ENCODE data around the gene CASP3. TPM values are rescaled to one million over a fixed set of nuclear protein-coding genes. Genes with fewer than 3 reads are reported as not detected.

CASP3 gene
- total RNA-seq, 1 experiment from 2014 or later, result 107 TPM

DNA sequence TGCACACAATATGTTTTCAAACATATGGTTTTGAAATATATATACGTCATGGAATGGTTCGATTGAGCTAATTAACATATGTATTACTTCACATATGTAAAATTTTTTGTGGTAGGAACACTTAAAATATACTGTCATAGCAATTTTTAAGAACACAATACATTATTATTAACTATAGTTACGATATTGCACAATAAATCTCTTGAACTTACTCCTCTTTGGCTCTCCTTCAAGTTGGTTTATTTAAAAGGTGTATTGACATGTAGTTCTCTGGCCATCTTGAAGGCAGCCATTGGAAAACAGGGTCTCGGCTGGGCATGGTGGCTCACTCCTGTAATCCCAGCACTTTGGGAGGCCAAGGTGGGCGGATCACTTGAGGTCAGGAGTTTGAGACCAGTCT lies 53.8 kb downstream of the CASP3 start:
- H2BK15ac ChIP-seq (ENCODE audit: low read depth, low read length), result no peak overlapping the region
- no peak overlapping the region for H3K4me2 ChIP-seq (ENCODE audit: insufficient read depth, insufficient read length, low read length)
- Mint-ChIP-seq H3K36me3 (ENCODE audit: insufficient read depth in 1 of 3, low read depth in 3 of 3) (no peaks in the 10 kb centered on the region), H3K4me3 (no peak overlapping the region), H3K27ac (no peak overlapping the region), H3K9me3 (peaks cover 2% of the 10 kb centered on the region in 2 experiments; a peak in 1 of 5 replicates), H3K27me3 (ENCODE audit: low read depth) (no peaks in the 10 kb centered on the region; the same call in 1 of the 2 replicates), H3K4me1 (peaks cover 2 to 7% of the 10 kb centered on the region in 2 experiments; a peak in 2 of 4 replicates)
- H3K4ac ChIP-seq (ENCODE audit: low read depth, low read length), result no peak overlapping the region
- no peak overlapping the region for H3K23ac ChIP-seq (ENCODE audit: insufficient read length, low read depth, low read length)
- DNase-seq, result no peak
- H3T11ph ChIP-seq (ENCODE audit: low read length), result no peak overlapping the region
- H4K20me1 ChIP-seq (ENCODE audit: control insufficient read depth, insufficient read depth, insufficient read length), result no peaks in the 10 kb centered on the region
- H2BK5ac ChIP-seq (ENCODE audit: insufficient read length, low read length), result no peak overlapping the region
- H3K9me3 ChIP-seq (ENCODE audit: control insufficient read depth, low read depth, low read length), result no peaks in the 10 kb centered on the region
- H3K79me1 ChIP-seq (ENCODE audit: insufficient read depth, low read depth, low read length, poor library complexity, severe bottlenecking), result no peaks in the 10 kb centered on the region
- no peaks in the 10 kb centered on the region for H3K4me1 ChIP-seq (ENCODE audit: insufficient read depth, low read length)
- H3K9ac ChIP-seq (ENCODE audit: extremely low read depth, insufficient read length, low read length), result no peak overlapping the region
- TF ChIP-seq, protein P1, sequence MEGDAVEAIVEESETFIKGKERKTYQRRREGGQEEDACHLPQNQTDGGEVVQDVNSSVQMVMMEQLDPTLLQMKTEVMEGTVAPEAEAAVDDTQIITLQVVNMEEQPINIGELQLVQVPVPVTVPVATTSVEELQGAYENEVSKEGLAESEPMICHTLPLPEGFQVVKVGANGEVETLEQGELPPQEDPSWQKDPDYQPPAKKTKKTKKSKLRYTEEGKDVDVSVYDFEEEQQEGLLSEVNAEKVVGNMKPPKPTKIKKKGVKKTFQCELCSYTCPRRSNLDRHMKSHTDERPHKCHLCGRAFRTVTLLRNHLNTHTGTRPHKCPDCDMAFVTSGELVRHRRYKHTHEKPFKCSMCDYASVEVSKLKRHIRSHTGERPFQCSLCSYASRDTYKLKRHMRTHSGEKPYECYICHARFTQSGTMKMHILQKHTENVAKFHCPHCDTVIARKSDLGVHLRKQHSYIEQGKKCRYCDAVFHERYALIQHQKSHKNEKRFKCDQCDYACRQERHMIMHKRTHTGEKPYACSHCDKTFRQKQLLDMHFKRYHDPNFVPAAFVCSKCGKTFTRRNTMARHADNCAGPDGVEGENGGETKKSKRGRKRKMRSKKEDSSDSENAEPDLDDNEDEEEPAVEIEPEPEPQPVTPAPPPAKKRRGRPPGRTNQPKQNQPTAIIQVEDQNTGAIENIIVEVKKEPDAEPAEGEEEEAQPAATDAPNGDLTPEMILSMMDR (conservative IDR thresholded peaks at IDR 0.05), result no peak
- H4K91ac ChIP-seq (ENCODE audit: insufficient read length, low read depth, low read length), result no peak overlapping the region
- H3K23me2 ChIP-seq (ENCODE audit: insufficient read length, low read depth, low read length, poor library complexity, severe bottlenecking), result no peaks in the 10 kb centered on the region
- H2BK120ac ChIP-seq (ENCODE audit: low read depth, low read length, poor library complexity, severe bottlenecking), result no peak overlapping the region
- H2AK5ac ChIP-seq (ENCODE audit: insufficient read length, low read length), result no peak overlapping the region
- H3K79me2 ChIP-seq (ENCODE audit: insufficient read depth, low read length), result no peaks in the 10 kb centered on the region
- no peak overlapping the region for H4K8ac ChIP-seq (replicated peaks; ENCODE audit: insufficient read length, low read depth, low read length)
- H2AFZ ChIP-seq (ENCODE audit: low read length), result no peak overlapping the region
- no peak overlapping the region for H2BK12ac ChIP-seq (ENCODE audit: insufficient read length, low read depth, low read length)
- H3K27ac ChIP-seq (ENCODE audit: insufficient read length, low read depth, low read length), result no peak overlapping the region
- no peak overlapping the region for H4K5ac ChIP-seq (ENCODE audit: insufficient read length, low read depth, low read length)
- H3K18ac ChIP-seq (ENCODE audit: insufficient read length, low read depth, low read length), result no peak overlapping the region
- WGBS (ENCODE audit: extremely low coverage, insufficient read length, low lambda C conversion rate), result no CpG with 5 or more reads among the region's 5 CpGs
- no peaks in the 10 kb centered on the region for H3K27me3 ChIP-seq (ENCODE audit: insufficient read depth, low read length)
- H2BK20ac ChIP-seq (ENCODE audit: low read depth, low read length, poor library complexity, severe bottlenecking), result no peak overlapping the region
- H3K14ac ChIP-seq (ENCODE audit: insufficient read depth, low read length), result no peak overlapping the region
- no peak overlapping the region for H3K56ac ChIP-seq (ENCODE audit: insufficient read length, low read depth, low read length)

Data from H9 (cell line).